ENCODE data around the gene MICAL3. TPM values are rescaled to one million over a fixed set of nuclear protein-coding genes. Genes with fewer than 3 reads are reported as not detected.

MICAL3 gene
- total and polyA plus RNA-seq, 9 of the 15 experiments (the other 6 are each of a cell fraction or from before 2014, with no cell fraction given): 0.53 to 32.1 (median 12.3) TPM

GRCh38 chr22:17787241-17787640 lies 237.1 kb downstream of the MICAL3 start (continued):
- TF ChIP-seq RERE (CRISPR knock-in tag; IDR thresholded peaks at IDR 0.05; ENCODE audit: borderline replicate concordance): 0 out of 2 replicates have a peak, but pooled peaks have one; percentile 12

- Histone ChIP-seq H2AFZ (ENCODE audit: low read depth, low read length) (peak overlapping the region; percentile 80), H3K9me1 (ENCODE audit: control insufficient read depth, insufficient read depth, low read length) (peaks cover 3% of the 10 kb centered on the region), H3K4me3 (no peak overlapping the region), H3K9me3 (replicated peaks; ENCODE audit: control insufficient read depth, insufficient read depth, low read depth, low read length) (no peaks in the 10 kb centered on the region), H3K27me3 (ENCODE audit: control insufficient read depth in 2 of 2, insufficient read depth in 2 of 2, low read length in 2 of 2) (no peaks in the 10 kb centered on the region; a peak in 1 of 5 replicates), H3K9ac (ENCODE audit: insufficient read depth in 1 of 2, low read depth in 2 of 2, low read length in 2 of 2) (peak overlapping the region; percentile 48 to 77), H3K27ac (ENCODE audit: extremely low read depth, low read depth, low read length) (peak overlapping the region; percentile 77), H3K79me2 (ENCODE audit: control insufficient read depth, insufficient read depth, low read length) (no peaks in the 10 kb centered on the region), H3K4me1 (replicated peaks in 1 of 2; ENCODE audit: control insufficient read depth in 2 of 2, insufficient read depth in 2 of 2, low read length in 2 of 2) (peaks cover 30 to 64% of the 10 kb centered on the region in 2 experiments; a peak in 4 of 5 replicates), H3K36me3 (ENCODE audit: control insufficient read depth, insufficient read depth, low read length) (no peaks in the 10 kb centered on the region; the same call in 2 of the 3 replicates), H4K20me1 (replicated peaks; ENCODE audit: control insufficient read depth, insufficient read depth, low read length) (peaks cover 3% of the 10 kb centered on the region; the same call in 1 of the 2 replicates), H3K4me2 (ENCODE audit: insufficient read depth, low read length) (peak overlapping the region; percentile 75)
- POLR2A ChIA-PET: interaction anchor here (0.6 to 6.0 kb wide), 8 partner anchors 9 to 289 kb away, joined by 3 to 54 read pairs (median 4); partner anchors contain the start of gene BID
- FAIRE-seq (peak; percentile 96), DNase-seq (ENCODE audit: extremely low read depth in 1 of 4, low spot score in 3 of 4) (peak; percentile 85 to 94 (median 88)), ATAC-seq (peak; percentile 78)
- CTCF ChIA-PET (ENCODE audit: low intra/inter-chr PET ratio): interaction anchor here (0.6 to 3.3 kb wide), 2 partner anchors 44 to 229 kb away, joined by 3 to 23 read pairs; no protein-coding TSS in a partner anchor
- intact Hi-C loops (cut with micrococcal nuclease) (loop anchor here (1.0 to 5.0 kb wide), 4 partner anchors 44 to 290 kb away; partner anchors contain the start of genes BCL2L13 and PEX26), in situ Hi-C loops (cut with MboI) (no loop called here)
- no TSS peak for BruUV-seq (replicated peaks)
- 4% methylated on average over 18 of the region's 18 CpGs for WGBS (ENCODE audit: insufficient coverage, low coverage, missing lambda C conversion rate)
- TF ChIP-seq NCOR1 (IDR thresholded peaks at IDR 0.05): peak; percentile 85
- TF ChIP-seq CBX5 (IDR thresholded peaks at IDR 0.05; ENCODE audit: borderline replicate concordance, low read depth): no peak
- TF ChIP-seq HMGN3 (IDR thresholded peaks at IDR 0.05; ENCODE audit: borderline replicate concordance, extremely low read depth, insufficient read length, low read depth, low read length): no peak
- peak; percentile 73; the same call in 1 of the 2 replicates for TF ChIP-seq KAT7 (CRISPR knock-in tag; IDR thresholded peaks at IDR 0.05; ENCODE audit: borderline replicate concordance)
- peak; percentile 75 for TF ChIP-seq LEF1 (IDR thresholded peaks at IDR 0.05)
- TF ChIP-seq ZNF280B (CRISPR knock-in tag; IDR thresholded peaks at IDR 0.05): no peak
- no peak for TF ChIP-seq CHD1 (IDR thresholded peaks at IDR 0.05; ENCODE audit: low read length)
- 0 out of 2 replicates have a peak, but pooled peaks have one; percentile 31 for TF ChIP-seq NFRKB (IDR thresholded peaks at IDR 0.05; ENCODE audit: low read depth)
- no peak for TF ChIP-seq POLR2G (IDR thresholded peaks at IDR 0.05; ENCODE audit: low read depth, low read length)
These were observed 237.8 kb downstream of the MICAL3 start for GRCh38 chr22:17786435-17787161.

Data from K562 (cell line).